SH-SY5Y (cell line): ENCODE measurements around the gene MXRA5.

Experiments used
- GATA2 ChIP-seq: IDR thresholded peaks from 2 replicates; pipeline ENCODE4 v1.6.1; 2011; ENCODE audit warnings: mild to moderate bottlenecking, low read depth, low read length
- GATA3 ChIP-seq: IDR thresholded peaks from 2 replicates; pipeline ENCODE4 v1.6.1; 2011; ENCODE audit warnings: low read depth, mild to moderate bottlenecking, low read length, moderate library complexity

DNA sequence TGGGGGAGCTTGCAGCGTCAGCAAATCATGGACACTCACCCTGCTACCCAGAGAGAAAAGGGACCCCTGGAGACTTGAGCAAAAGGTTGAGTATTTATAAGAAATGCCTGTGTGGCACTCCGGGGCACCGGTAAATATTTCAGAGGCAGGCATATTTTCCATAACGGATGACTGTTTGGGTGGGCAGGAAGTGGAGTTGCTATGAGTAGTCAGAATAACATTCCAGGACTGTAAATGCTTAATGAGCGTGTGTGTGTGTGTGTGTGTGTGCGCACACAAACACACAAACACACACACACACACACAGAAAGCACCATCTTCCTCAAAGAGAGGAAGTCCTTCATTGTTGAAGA lies 74.6 kb downstream of the MXRA5 start:
- no peak for TF ChIP-seq GATA2
- TF ChIP-seq GATA3, result no peak
